Epidermal melanocyte (primary cell): ENCODE data around the gene LIX1L.

Experiments used
- DNase-seq: peaks from one replicate; pipeline ENCODE4 v3.0.0; 2011; ENCODE audit warnings: low spot score; ENCODE audit not compliant: insufficient read length

The LIX1L gene

GRCh38 chr1:145957443-145958319 is at the start of gene LIX1L:
TSS of gene LIX1L (minus strand) at chr1:145958017. CDS start at chr1:145957927, 90 bp downstream.
- DNase-seq, result peak; percentile 98

- no peak for DNase-seq
Measured at GRCh38 chr1:146001709-146002108, 43.9 kb upstream of the LIX1L start.

GRCh38 chr1:145999321-146000024 is 41.7 kb upstream of the LIX1L start:
- DNase-seq, result no peak

- no peak for DNase-seq
Measured at GRCh38 chr1:145997718-145998023, 39.9 kb upstream of the LIX1L start.

- DNase-seq, result no peak
Measured at GRCh38 chr1:145997016-145997717, 39.4 kb upstream of the LIX1L start.

GRCh38 chr1:145996433-145997015 is 38.7 kb upstream of the LIX1L start, which contains the start of gene TXNIP:
TSS of gene TXNIP (minus strand) at chr1:145996579. CDS start at chr1:145996266, 313 bp downstream.
- DNase-seq, result peak; percentile 99

GRCh38 chr1:145995964-145996432 is 38.2 kb upstream of the LIX1L start:
- DNase-seq, result no peak

- no peak for DNase-seq
Measured at GRCh38 chr1:145995148-145995881, 37.5 kb upstream of the LIX1L start.

- DNase-seq, result no peak
Measured at GRCh38 chr1:145994391-145995120, 36.7 kb upstream of the LIX1L start.

- no peak for DNase-seq
Measured at GRCh38 chr1:145993618-145994390, 36.0 kb upstream of the LIX1L start.

GRCh38 chr1:145992958-145993617 is 35.3 kb upstream of the LIX1L start:
- DNase-seq, result no peak

GRCh38 chr1:145992502-145992936 is 34.7 kb upstream of the LIX1L start:
- no peak for DNase-seq

GRCh38 chr1:145991735-145992412 is 34.1 kb upstream of the LIX1L start:
- DNase-seq, result no peak

GRCh38 chr1:145990249-145990855 is 32.5 kb upstream of the LIX1L start:
- DNase-seq, result no peak

GRCh38 chr1:145988773-145989172 is 31.0 kb upstream of the LIX1L start:
- no peak for DNase-seq

GRCh38 chr1:145987926-145988325 is 30.1 kb upstream of the LIX1L start:
- no peak for DNase-seq

- DNase-seq, result no peak
Measured at GRCh38 chr1:145986551-145986950, 28.7 kb upstream of the LIX1L start.
